ENCODE measurements around the gene GAREM1.
A peak's percentile ranks its signal among the peaks of the same experiment; 100 is the strongest.

The GAREM1 gene

GRCh38 chr18:32321826-32322225, 148.9 kb downstream of the GAREM1 start:
- Histone ChIP-seq H3K27me3 (ENCODE audit: low read depth, low read length) (no peaks in the 10 kb centered on the region), H3K4me1 (ENCODE audit: control insufficient read depth in 1 of 2, insufficient read depth in 2 of 2, low read length in 2 of 2) (peaks cover 0 to 10% of the 10 kb centered on the region in 2 donors)

GRCh38 chr18:32319084-32319483, 151.6 kb downstream of the GAREM1 start:
- H3K4me1 ChIP-seq (ENCODE audit: control insufficient read depth in 1 of 2, insufficient read depth in 2 of 2, low read length in 2 of 2): no peaks in the 10 kb centered on the region
- no peaks in the 10 kb centered on the region for H3K36me3 ChIP-seq (ENCODE audit: control insufficient read depth in 1 of 2, insufficient read depth in 2 of 2, low read length in 2 of 2)
- H3K27me3 ChIP-seq (ENCODE audit: low read depth, low read length): no peaks in the 10 kb centered on the region
- no peak overlapping the region for H3K4me3 ChIP-seq (ENCODE audit: low read depth in 1 of 2, low read length in 2 of 2)
- H3K27ac ChIP-seq (ENCODE audit: low read length): no peak overlapping the region
- no peaks in the 10 kb centered on the region for H3K9me3 ChIP-seq (ENCODE audit: control insufficient read depth in 1 of 2, low read length in 2 of 2)

More at GRCh38 chr18:32321826-32322225, 148.9 kb downstream of the GAREM1 start:
- Histone ChIP-seq H3K4me3 (ENCODE audit: low read depth in 1 of 2, low read length in 2 of 2) (no peak overlapping the region), H3K9me3 (ENCODE audit: control insufficient read depth in 1 of 2, low read length in 2 of 2) (no peaks in the 10 kb centered on the region), H3K27ac (ENCODE audit: low read length) (no peak overlapping the region), H3K36me3 (ENCODE audit: control insufficient read depth in 1 of 2, insufficient read depth in 2 of 2, low read length in 2 of 2) (no peaks in the 10 kb centered on the region)

GRCh38 chr18:32318581-32318980, 152.1 kb downstream of the GAREM1 start:
- Histone ChIP-seq H3K27ac (ENCODE audit: low read length) (no peak overlapping the region), H3K9me3 (ENCODE audit: control insufficient read depth in 1 of 2, low read length in 2 of 2) (no peaks in the 10 kb centered on the region), H3K27me3 (ENCODE audit: low read depth, low read length) (no peaks in the 10 kb centered on the region), H3K36me3 (ENCODE audit: control insufficient read depth in 1 of 2, insufficient read depth in 2 of 2, low read length in 2 of 2) (no peaks in the 10 kb centered on the region), H3K4me1 (ENCODE audit: control insufficient read depth in 1 of 2, insufficient read depth in 2 of 2, low read length in 2 of 2) (no peaks in the 10 kb centered on the region), H3K4me3 (ENCODE audit: low read depth in 1 of 2, low read length in 2 of 2) (no peak overlapping the region)

- no peak overlapping the region for H3K27ac ChIP-seq (ENCODE audit: low read length)
These were observed 153.0 kb downstream of the GAREM1 start for GRCh38 chr18:32317651-32318050.

GRCh38 chr18:32315881-32316280, 154.8 kb downstream of the GAREM1 start:
- no peaks in the 10 kb centered on the region for H3K27me3 ChIP-seq (ENCODE audit: low read depth, low read length)
- no peaks in the 10 kb centered on the region for H3K9me3 ChIP-seq (ENCODE audit: control insufficient read depth in 1 of 2, low read length in 2 of 2)
- H3K4me3 ChIP-seq (ENCODE audit: low read depth in 1 of 2, low read length in 2 of 2): no peak overlapping the region
- no peak overlapping the region for H3K27ac ChIP-seq (ENCODE audit: low read length)
- no peaks in the 10 kb centered on the region for H3K4me1 ChIP-seq (ENCODE audit: control insufficient read depth in 1 of 2, insufficient read depth in 2 of 2, low read length in 2 of 2)
- H3K36me3 ChIP-seq (ENCODE audit: control insufficient read depth in 1 of 2, insufficient read depth in 2 of 2, low read length in 2 of 2): no peaks in the 10 kb centered on the region

More at GRCh38 chr18:32317651-32318050, 153.0 kb downstream of the GAREM1 start:
- Histone ChIP-seq H3K27me3 (ENCODE audit: low read depth, low read length) (no peaks in the 10 kb centered on the region), H3K36me3 (ENCODE audit: control insufficient read depth in 1 of 2, insufficient read depth in 2 of 2, low read length in 2 of 2) (no peaks in the 10 kb centered on the region), H3K4me3 (ENCODE audit: low read depth in 1 of 2, low read length in 2 of 2) (no peak overlapping the region), H3K4me1 (ENCODE audit: control insufficient read depth in 1 of 2, insufficient read depth in 2 of 2, low read length in 2 of 2) (no peaks in the 10 kb centered on the region), H3K9me3 (ENCODE audit: control insufficient read depth in 1 of 2, low read length in 2 of 2) (no peaks in the 10 kb centered on the region)

GRCh38 chr18:32310774-32311173, 159.9 kb downstream of the GAREM1 start:
- Histone ChIP-seq H3K9me3 (ENCODE audit: control insufficient read depth in 1 of 2, low read length in 2 of 2) (no peaks in the 10 kb centered on the region), H3K4me1 (ENCODE audit: control insufficient read depth in 1 of 2, insufficient read depth in 2 of 2, low read length in 2 of 2) (peaks cover 0 to 4% of the 10 kb centered on the region in 2 donors), H3K36me3 (ENCODE audit: control insufficient read depth in 1 of 2, insufficient read depth in 2 of 2, low read length in 2 of 2) (no peaks in the 10 kb centered on the region), H3K27me3 (ENCODE audit: low read depth, low read length) (no peaks in the 10 kb centered on the region), H3K4me3 (ENCODE audit: low read depth in 1 of 2, low read length in 2 of 2) (no peak overlapping the region), H3K27ac (ENCODE audit: low read length) (no peak overlapping the region)

- Histone ChIP-seq H3K36me3 (ENCODE audit: control insufficient read depth in 1 of 2, insufficient read depth in 2 of 2, low read length in 2 of 2) (no peaks in the 10 kb centered on the region), H3K27ac (ENCODE audit: low read length) (peak overlapping the region; percentile 16), H3K9me3 (ENCODE audit: control insufficient read depth in 1 of 2, low read length in 2 of 2) (no peaks in the 10 kb centered on the region), H3K4me1 (ENCODE audit: control insufficient read depth in 1 of 2, insufficient read depth in 2 of 2, low read length in 2 of 2) (peaks cover 0 to 4% of the 10 kb centered on the region in 2 donors), H3K27me3 (ENCODE audit: low read depth, low read length) (no peaks in the 10 kb centered on the region), H3K4me3 (ENCODE audit: low read depth in 1 of 2, low read length in 2 of 2) (no peak overlapping the region)
These were observed 160.6 kb downstream of the GAREM1 start for GRCh38 chr18:32310101-32310500.

- H3K27ac ChIP-seq (ENCODE audit: low read length): no peak overlapping the region
- H3K9me3 ChIP-seq (ENCODE audit: control insufficient read depth in 1 of 2, low read length in 2 of 2): no peaks in the 10 kb centered on the region
- no peak overlapping the region for H3K4me3 ChIP-seq (ENCODE audit: low read depth in 1 of 2, low read length in 2 of 2)
- H3K36me3 ChIP-seq (ENCODE audit: control insufficient read depth in 1 of 2, insufficient read depth in 2 of 2, low read length in 2 of 2): no peaks in the 10 kb centered on the region
- H3K27me3 ChIP-seq (ENCODE audit: low read depth, low read length): no peaks in the 10 kb centered on the region
- peaks cover 0 to 4% of the 10 kb centered on the region in 2 donors for H3K4me1 ChIP-seq (ENCODE audit: control insufficient read depth in 1 of 2, insufficient read depth in 2 of 2, low read length in 2 of 2)
These were observed 162.1 kb downstream of the GAREM1 start for GRCh38 chr18:32308493-32309120.

- no peak overlapping the region for H3K27ac ChIP-seq (ENCODE audit: low read length)
These were observed 167.3 kb downstream of the GAREM1 start for GRCh38 chr18:32303400-32303799.

GRCh38 chr18:32302806-32303205, 167.9 kb downstream of the GAREM1 start:
- no peak overlapping the region for H3K27ac ChIP-seq (ENCODE audit: low read length)
- no peaks in the 10 kb centered on the region for H3K27me3 ChIP-seq (ENCODE audit: low read depth, low read length)
- peaks cover 0 to 4% of the 10 kb centered on the region in 2 donors for H3K36me3 ChIP-seq (ENCODE audit: control insufficient read depth in 1 of 2, insufficient read depth in 2 of 2, low read length in 2 of 2)

More at GRCh38 chr18:32303400-32303799, 167.3 kb downstream of the GAREM1 start:
- H3K27me3 ChIP-seq (ENCODE audit: low read depth, low read length): no peaks in the 10 kb centered on the region
- peaks cover 0 to 4% of the 10 kb centered on the region in 2 donors for H3K4me1 ChIP-seq (ENCODE audit: control insufficient read depth in 1 of 2, insufficient read depth in 2 of 2, low read length in 2 of 2)
- no peaks in the 10 kb centered on the region for H3K9me3 ChIP-seq (ENCODE audit: control insufficient read depth in 1 of 2, low read length in 2 of 2)
- H3K4me3 ChIP-seq (ENCODE audit: low read depth in 1 of 2, low read length in 2 of 2): no peak overlapping the region
- peaks cover 0 to 4% of the 10 kb centered on the region in 2 donors for H3K36me3 ChIP-seq (ENCODE audit: control insufficient read depth in 1 of 2, insufficient read depth in 2 of 2, low read length in 2 of 2)

GRCh38 chr18:32301976-32302743, 168.5 kb downstream of the GAREM1 start:
- Histone ChIP-seq H3K4me3 (ENCODE audit: low read depth in 1 of 2, low read length in 2 of 2) (no peak overlapping the region), H3K36me3 (ENCODE audit: control insufficient read depth in 1 of 2, insufficient read depth in 2 of 2, low read length in 2 of 2) (peaks cover 0 to 4% of the 10 kb centered on the region in 2 donors), H3K27me3 (ENCODE audit: low read depth, low read length) (no peaks in the 10 kb centered on the region), H3K9me3 (ENCODE audit: control insufficient read depth in 1 of 2, low read length in 2 of 2) (no peaks in the 10 kb centered on the region), H3K4me1 (ENCODE audit: control insufficient read depth in 1 of 2, insufficient read depth in 2 of 2, low read length in 2 of 2) (peaks cover 0 to 4% of the 10 kb centered on the region in 2 donors), H3K27ac (ENCODE audit: low read length) (no peak overlapping the region)

More at GRCh38 chr18:32302806-32303205, 167.9 kb downstream of the GAREM1 start:
- H3K9me3 ChIP-seq (ENCODE audit: control insufficient read depth in 1 of 2, low read length in 2 of 2): no peaks in the 10 kb centered on the region
- peaks cover 0 to 4% of the 10 kb centered on the region in 2 donors for H3K4me1 ChIP-seq (ENCODE audit: control insufficient read depth in 1 of 2, insufficient read depth in 2 of 2, low read length in 2 of 2)
- H3K4me3 ChIP-seq (ENCODE audit: low read depth in 1 of 2, low read length in 2 of 2): no peak overlapping the region

Data from muscle layer of duodenum (tissue), 2 donors.